HG02885 (cell line): Measurements from ENCODE around the gene ARID3A.

Source experiments
- ATAC-seq: cut with Tn5 transposase; IDR thresholded peaks from one replicate; pipeline ENCODE4 v1.9.1; 2021; ENCODE audit warnings: mild to moderate bottlenecking; ENCODE audit not compliant: unreplicated experiment, poor library complexity

Gene ARID3A

GRCh38 chr19:998064-998463 is 72.2 kb downstream of the ARID3A start:
- ATAC-seq, result no peak

- no peak for ATAC-seq
Observed at GRCh38 chr19:999379-999719, 73.5 kb downstream of the ARID3A start.

- ATAC-seq, result no peak
Observed at GRCh38 chr19:1000095-1000494, 74.3 kb downstream of the ARID3A start, which contains the start of gene GRIN3B. Gene GRIN3B (plus strand): TSS chr19:1000419. CDS start chr19:1000438, 19 bp downstream.

- ATAC-seq, result no peak
Observed at GRCh38 chr19:1000591-1001537, 75.0 kb downstream of the ARID3A start.

- ATAC-seq, result no peak
Observed at GRCh38 chr19:1001538-1002166, 75.8 kb downstream of the ARID3A start.

- ATAC-seq, result no peak
Observed at GRCh38 chr19:1002600-1002999, 76.8 kb downstream of the ARID3A start.

- no peak for ATAC-seq
Observed at GRCh38 chr19:1003283-1003682, 77.4 kb downstream of the ARID3A start.

- no peak for ATAC-seq
Observed at GRCh38 chr19:1004204-1004802, 78.5 kb downstream of the ARID3A start.

- ATAC-seq, result no peak
Observed at GRCh38 chr19:1004803-1005664, 79.2 kb downstream of the ARID3A start.

- ATAC-seq, result no peak
Observed at GRCh38 chr19:1006711-1007398, 81.0 kb downstream of the ARID3A start.

GRCh38 chr19:1007399-1008251 is 81.8 kb downstream of the ARID3A start:
- no peak for ATAC-seq

GRCh38 chr19:1008268-1009040 is 82.6 kb downstream of the ARID3A start:
- ATAC-seq, result no peak

- no peak for ATAC-seq
Observed at GRCh38 chr19:1009041-1009980, 83.5 kb downstream of the ARID3A start.

GRCh38 chr19:1009981-1010538 is 84.2 kb downstream of the ARID3A start:
- ATAC-seq, result no peak

GRCh38 chr19:1010586-1011510 is 85.0 kb downstream of the ARID3A start:
- ATAC-seq, result no peak
